Ishikawa (cell line): Measurements from ENCODE around the gene PADI6.

Experiments
- CEBPB ChIP-seq: IDR thresholded peaks from 2 replicates; pipeline ENCODE4 v1.6.1; 2012
- CREB1 ChIP-seq: IDR thresholded peaks from 2 replicates; pipeline ENCODE4 v1.6.1; 2012; ENCODE audit warnings: low read depth
- EGR1 ChIP-seq: IDR thresholded peaks from 2 replicates; pipeline ENCODE4 v1.6.1; 2012
- EP300 ChIP-seq: IDR thresholded peaks from 2 replicates; pipeline ENCODE4 v1.6.1; 2012; ENCODE audit warnings: borderline replicate concordance
- FOXM1 ChIP-seq: IDR thresholded peaks from 2 replicates; pipeline ENCODE4 v1.6.1; 2012; ENCODE audit warnings: low read depth, borderline replicate concordance
- MAX ChIP-seq: IDR thresholded peaks from 2 replicates; pipeline ENCODE4 v1.6.1; 2012
- NFIC ChIP-seq: IDR thresholded peaks from 2 replicates; pipeline ENCODE4 v1.6.1; 2012
- RAD21 ChIP-seq: IDR thresholded peaks from 2 replicates; pipeline ENCODE4 v1.6.1; 2012; ENCODE audit warnings: low read depth
- REST ChIP-seq: IDR thresholded peaks from 2 replicates; pipeline ENCODE4 v1.6.1; 2012; ENCODE audit warnings: low read depth, mild to moderate bottlenecking
- TAF1 ChIP-seq: IDR thresholded peaks from 2 replicates; pipeline ENCODE4 v1.6.1; 2012; ENCODE audit warnings: low read depth, mild to moderate bottlenecking
- TCF12 ChIP-seq: IDR thresholded peaks from 2 replicates; pipeline ENCODE4 v1.6.1; 2012; ENCODE audit warnings: low read depth
- TEAD4 ChIP-seq: IDR thresholded peaks from 2 replicates; pipeline ENCODE4 v1.6.1; 2012
- USF1 ChIP-seq: IDR thresholded peaks from 2 replicates; pipeline ENCODE4 v1.6.1; 2012
- YY1 ChIP-seq: IDR thresholded peaks from 2 replicates; pipeline ENCODE4 v1.6.1; 2012; ENCODE audit warnings: low read depth
- ZBTB7A ChIP-seq: IDR thresholded peaks from 2 replicates; pipeline ENCODE4 v1.6.1; 2012; ENCODE audit warnings: low read depth

Gene PADI6

DNA sequence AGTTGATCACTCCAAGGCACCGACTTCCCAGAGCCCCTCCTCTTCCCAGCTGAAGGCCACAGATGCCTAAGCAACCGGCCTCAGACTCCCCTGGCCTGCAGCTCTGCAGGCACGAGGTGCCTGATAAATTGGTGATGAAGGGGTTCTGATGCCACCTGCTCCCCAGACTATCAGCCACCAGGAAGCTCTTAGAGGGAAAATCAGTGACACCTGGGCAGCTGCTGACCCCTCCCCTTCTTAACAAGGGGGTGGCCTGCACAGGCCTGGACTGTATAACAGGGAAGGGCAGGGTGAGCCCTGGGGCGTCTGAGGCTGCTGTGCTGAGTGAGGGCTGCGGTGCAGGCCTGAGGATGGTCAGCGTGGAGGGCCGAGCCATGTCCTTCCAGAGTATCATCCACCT is at the start of gene PADI6:
Gene PADI6, plus strand, starts transcription at position 301 of the 400 bp plus-strand sequence. Its CDS starts 50 bp downstream, at position 351.
- TF ChIP-seq USF1 (no peak), EP300 (no peak), MAX (no peak), REST (no peak), ZBTB7A (no peak), EGR1 (no peak), RAD21 (no peak), TEAD4 (no peak), CEBPB (no peak), CREB1 (no peak), TAF1 (no peak), YY1 (no peak), TCF12 (no peak), FOXM1 (no peak), NFIC (no peak)

GRCh38 chr1:17328855-17329254 is 43.1 kb upstream of the PADI6 start:
- TF ChIP-seq TEAD4 (no peak), TCF12 (no peak), RAD21 (no peak), REST (no peak), TAF1 (no peak), CEBPB (no peak), USF1 (no peak), YY1 (no peak), ZBTB7A (no peak), NFIC (no peak), MAX (no peak), EP300 (no peak), CREB1 (no peak), FOXM1 (no peak), EGR1 (no peak)

- TF ChIP-seq TEAD4 (no peak), MAX (no peak), TAF1 (no peak), NFIC (no peak), TCF12 (no peak)
Observed at GRCh38 chr1:17329610-17330009, 42.4 kb upstream of the PADI6 start.

- no peak for TF ChIP-seq USF1
- TF ChIP-seq TCF12: no peak
- TF ChIP-seq TEAD4: no peak
- TF ChIP-seq ZBTB7A: no peak
- no peak for TF ChIP-seq CEBPB
- TF ChIP-seq TAF1: no peak
- TF ChIP-seq MAX: no peak
- no peak for TF ChIP-seq CREB1
- TF ChIP-seq FOXM1: no peak
- no peak for TF ChIP-seq REST
- no peak for TF ChIP-seq EGR1
- no peak for TF ChIP-seq YY1
- no peak for TF ChIP-seq EP300
- TF ChIP-seq RAD21: no peak
Observed at GRCh38 chr1:17330856-17331255, 41.1 kb upstream of the PADI6 start.
